HepG2 (cell line): Measurements from ENCODE around the gene M1AP. TPM values are rescaled to one million over a fixed set of nuclear protein-coding genes. Genes with fewer than 3 reads are reported as not detected.

ENCODE experiments used
- AHR ChIP-seq: IDR thresholded peaks from 2 replicates; pipeline ENCODE4 v1.6.1; 2018; ENCODE audit warnings: missing genetic modification reagents, missing compliant biosample characterization
- ARID2 ChIP-seq: sonication (generic); formaldehyde crosslinking; IDR thresholded peaks from 2 replicates; pipeline ENCODE4 v1.8.1; 2022; ENCODE audit warnings: mild to moderate bottlenecking, missing genetic modification reagents, borderline replicate concordance
- DMTF1 ChIP-seq: sonication (generic); formaldehyde crosslinking; IDR thresholded peaks from 2 replicates; pipeline ENCODE4 v1.4.0; 2020; ENCODE audit warnings: mild to moderate bottlenecking, missing genetic modification reagents
- DZIP1 ChIP-seq: sonication (generic); formaldehyde crosslinking; IDR thresholded peaks from 2 replicates; pipeline ENCODE4 v1.5.0; 2020; ENCODE audit warnings: mild to moderate bottlenecking, missing genetic modification reagents
- FOXK1 ChIP-seq: sonication (generic); formaldehyde crosslinking; IDR thresholded peaks from 2 replicates; pipeline ENCODE4 v1.4.0; 2020; ENCODE audit warnings: low read depth, missing genetic modification reagents, borderline replicate concordance
- HDAC2 ChIP-seq: sonication (generic); formaldehyde crosslinking; IDR thresholded peaks from 2 replicates; pipeline ENCODE4 v1.4.0; 2020; ENCODE audit warnings: missing genetic modification reagents
- HHEX ChIP-seq: IDR thresholded peaks from 2 replicates; pipeline ENCODE4 v1.6.1; 2016; ENCODE audit warnings: control low read depth
- HNF1B ChIP-seq: sonication (generic); formaldehyde crosslinking; IDR thresholded peaks from 2 replicates; pipeline ENCODE4 v1.5.1; 2020; ENCODE audit warnings: mild to moderate bottlenecking, moderate library complexity, missing genetic modification reagents
- KLF6 ChIP-seq: IDR thresholded peaks from 2 replicates; pipeline ENCODE4 v1.8.0; 2016; ENCODE audit warnings: missing biosample characterization, missing genetic modification reagents
- MEIS2 ChIP-seq: sonication (generic); formaldehyde crosslinking; IDR thresholded peaks from 2 replicates; pipeline ENCODE4 v1.9.0; 2021; ENCODE audit warnings: mild to moderate bottlenecking, missing genetic modification reagents
- SAFB2 ChIP-seq: sonication (generic); formaldehyde crosslinking; IDR thresholded peaks from 2 replicates; pipeline ENCODE4 v1.5.1; 2020; ENCODE audit warnings: missing genetic modification reagents, low read depth, mild to moderate bottlenecking, borderline replicate concordance
- SIX1 ChIP-seq: sonication (generic); formaldehyde crosslinking; IDR thresholded peaks from 2 replicates; pipeline ENCODE4 v1.4.0; 2020; ENCODE audit warnings: missing genetic modification reagents, borderline replicate concordance
- SP2 ChIP-seq: sonication (generic); formaldehyde crosslinking; IDR thresholded peaks from 2 replicates; pipeline ENCODE4 v1.5.1; 2020; ENCODE audit warnings: mild to moderate bottlenecking, missing genetic modification reagents
- ZBTB20 ChIP-seq: sonication (generic); formaldehyde crosslinking; IDR thresholded peaks from 2 replicates; pipeline ENCODE4 v1.8.1; 2023; ENCODE audit warnings: missing genetic modification reagents, low read depth, mild to moderate bottlenecking, borderline replicate concordance
- ZNF121 ChIP-seq: sonication (generic); formaldehyde crosslinking; IDR thresholded peaks from 2 replicates; pipeline ENCODE4 v1.5.0; 2020; ENCODE audit warnings: mild to moderate bottlenecking, missing genetic modification reagents
- ZNF253 ChIP-seq: sonication (generic); formaldehyde crosslinking; IDR thresholded peaks from 2 replicates; pipeline ENCODE4 v1.8.0; 2022; ENCODE audit warnings: mild to moderate bottlenecking, missing genetic modification reagents, borderline replicate concordance
- ZNF616 ChIP-seq: sonication (generic); formaldehyde crosslinking; IDR thresholded peaks from 2 replicates; pipeline ENCODE4 v1.5.0; 2020; ENCODE audit warnings: low read depth, mild to moderate bottlenecking, missing genetic modification reagents
- ZNF749 ChIP-seq: sonication (generic); formaldehyde crosslinking; IDR thresholded peaks from 2 replicates; pipeline ENCODE4 v1.8.0; 2022; ENCODE audit warnings: mild to moderate bottlenecking, missing genetic modification reagents, moderate library complexity, borderline replicate concordance
- polyA plus RNA-seq, 8 experiments: library from polyadenylated mRNA; depleted of rRNA in 3 of 8; stranded (reverse) in 7 of 8; unstranded in 1 of 8; fragments of >200 nt; fragmentation: Illumina TruSeq in 4 of 8; extraction: Trizol in 4 of 8; gene quantifications; 2 replicates each; pipeline versions ENCODE4 v1.2.1 to v1.2.3, GENCODE V29; 2011 to 2016; ENCODE audit warnings: low read depth in 4 of 8, missing spikeins in 1 of 8, mixed read lengths in 1 of 8; ENCODE audit not compliant: insufficient read depth in 1 of 8
- total RNA-seq, 5 experiments: library from RNA; depleted of rRNA; stranded (reverse); fragments of >200 nt; fragmentation: Illumina TruSeq; extraction: Trizol; gene quantifications; 2 replicates each; pipeline ENCODE4 v1.2.3, GENCODE V29; 2016; ENCODE audit warnings: low read depth in 1 of 5
- TF ChIP-seq, protein P1 (sequence below): sonication (generic); formaldehyde crosslinking; IDR thresholded peaks from 2 replicates; pipeline ENCODE4 v1.8.1; 2022; ENCODE audit warnings: mild to moderate bottlenecking, missing genetic modification reagents
- TF ChIP-seq, protein P2 (sequence below): IDR thresholded peaks from 2 replicates; pipeline ENCODE4 v1.6.1; 2016; ENCODE audit warnings: missing compliant biosample characterization, missing genetic modification reagents, borderline replicate concordance

Gene M1AP
- total and polyA plus RNA-seq, 2 of the 13 experiments (the other 11 are each of a cell fraction or from before 2014, with no cell fraction given) = not detected

- TF ChIP-seq, protein P1, sequence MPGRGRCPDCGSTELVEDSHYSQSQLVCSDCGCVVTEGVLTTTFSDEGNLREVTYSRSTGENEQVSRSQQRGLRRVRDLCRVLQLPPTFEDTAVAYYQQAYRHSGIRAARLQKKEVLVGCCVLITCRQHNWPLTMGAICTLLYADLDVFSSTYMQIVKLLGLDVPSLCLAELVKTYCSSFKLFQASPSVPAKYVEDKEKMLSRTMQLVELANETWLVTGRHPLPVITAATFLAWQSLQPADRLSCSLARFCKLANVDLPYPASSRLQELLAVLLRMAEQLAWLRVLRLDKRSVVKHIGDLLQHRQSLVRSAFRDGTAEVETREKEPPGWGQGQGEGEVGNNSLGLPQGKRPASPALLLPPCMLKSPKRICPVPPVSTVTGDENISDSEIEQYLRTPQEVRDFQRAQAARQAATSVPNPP (CRISPR knock-in tag) = no peak
- TF ChIP-seq HNF1B (CRISPR knock-in tag) = peak; percentile 70
- no peak for TF ChIP-seq ARID2 (CRISPR knock-in tag)
- peak; percentile 29; the same call in 1 of the 2 replicates for TF ChIP-seq FOXK1 (CRISPR knock-in tag)
- TF ChIP-seq SIX1 (CRISPR knock-in tag) = no peak
- no peak for TF ChIP-seq DZIP1 (CRISPR knock-in tag)
- no peak for TF ChIP-seq ZNF749 (CRISPR knock-in tag)
- no peak for TF ChIP-seq DMTF1 (CRISPR knock-in tag)
- TF ChIP-seq ZNF253 (CRISPR knock-in tag) = no peak
- TF ChIP-seq, protein P2, sequence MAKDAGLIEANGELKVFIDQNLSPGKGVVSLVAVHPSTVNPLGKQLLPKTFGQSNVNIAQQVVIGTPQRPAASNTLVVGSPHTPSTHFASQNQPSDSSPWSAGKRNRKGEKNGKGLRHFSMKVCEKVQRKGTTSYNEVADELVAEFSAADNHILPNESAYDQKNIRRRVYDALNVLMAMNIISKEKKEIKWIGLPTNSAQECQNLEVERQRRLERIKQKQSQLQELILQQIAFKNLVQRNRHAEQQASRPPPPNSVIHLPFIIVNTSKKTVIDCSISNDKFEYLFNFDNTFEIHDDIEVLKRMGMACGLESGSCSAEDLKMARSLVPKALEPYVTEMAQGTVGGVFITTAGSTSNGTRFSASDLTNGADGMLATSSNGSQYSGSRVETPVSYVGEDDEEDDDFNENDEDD (CRISPR knock-in tag) = peak; percentile 19; the same call in 1 of the 2 replicates
- TF ChIP-seq AHR (CRISPR knock-in tag) = no peak
- peak; percentile 43; the same call in 1 of the 2 replicates for TF ChIP-seq ZBTB20 (CRISPR knock-in tag)
- TF ChIP-seq MEIS2 (CRISPR knock-in tag) = no peak
- no peak for TF ChIP-seq HHEX
- TF ChIP-seq HDAC2 = peak; percentile 25; the same call in 1 of the 2 replicates
- TF ChIP-seq SP2 (CRISPR knock-in tag) = 0 out of 2 replicates have a peak, but pooled peaks have one; percentile 20
- no peak for TF ChIP-seq SAFB2 (CRISPR knock-in tag)
- TF ChIP-seq KLF6 (CRISPR knock-in tag) = no peak
- TF ChIP-seq ZNF616 (CRISPR knock-in tag) = no peak
- no peak; the same call in 1 of the 2 replicates for TF ChIP-seq ZNF121 (CRISPR knock-in tag)
Measured at GRCh38 chr2:74512744-74513604, 135.2 kb downstream of the M1AP start (continued).
